Activated CD4-positive, alpha-beta T cell treated with anti-CD3 and anti-CD28 coated beads, Interleukin-2, Interleukin-4, amounts not matched to agents 100 ng/mL and 50 ng/mL, durations not matched to agents 16 hours and 8 hours (primary cell): ENCODE data around the gene NACC2.

ENCODE experiments used
- DNase-seq: peaks from one replicate; pipeline ENCODE4 v3.0.0-alpha.2; 2020; ENCODE audit warnings: low spot score

NACC2 gene

GRCh38 chr9:136010615-136011361 lies 84.3 kb downstream of the NACC2 start:
- no peak for DNase-seq

GRCh38 chr9:136010176-136010575 lies 84.9 kb downstream of the NACC2 start:
- DNase-seq = no peak

GRCh38 chr9:136009516-136009915 lies 85.6 kb downstream of the NACC2 start:
- DNase-seq = no peak

GRCh38 chr9:136008693-136008997 lies 86.4 kb downstream of the NACC2 start:
- DNase-seq = no peak

GRCh38 chr9:136007934-136008692 lies 87.0 kb downstream of the NACC2 start:
- no peak for DNase-seq

- DNase-seq = no peak
These were observed 87.7 kb downstream of the NACC2 start for GRCh38 chr9:136007276-136007933.

GRCh38 chr9:136006169-136006568 lies 88.9 kb downstream of the NACC2 start:
- no peak for DNase-seq

- no peak for DNase-seq
These were observed 90.4 kb downstream of the NACC2 start for GRCh38 chr9:136004712-136005111.

- no peak for DNase-seq
These were observed 90.9 kb downstream of the NACC2 start for GRCh38 chr9:136004219-136004618.

- no peak for DNase-seq
These were observed 91.5 kb downstream of the NACC2 start for GRCh38 chr9:136003411-136004218.

GRCh38 chr9:136002881-136003280 lies 92.2 kb downstream of the NACC2 start:
- DNase-seq = no peak

GRCh38 chr9:136002215-136002614 lies 92.9 kb downstream of the NACC2 start:
- no peak for DNase-seq

- DNase-seq = no peak
These were observed 93.9 kb downstream of the NACC2 start for GRCh38 chr9:136001231-136001630.

GRCh38 chr9:135998410-135999071 lies 96.5 kb downstream of the NACC2 start:
- no peak for DNase-seq

GRCh38 chr9:135998016-135998380 lies 97.1 kb downstream of the NACC2 start:
- no peak for DNase-seq

GRCh38 chr9:135997090-135998015 lies 97.7 kb downstream of the NACC2 start:
- no peak for DNase-seq

- no peak for DNase-seq
These were observed 99.3 kb downstream of the NACC2 start for GRCh38 chr9:135995816-135996215.

GRCh38 chr9:135994501-135995192 lies 100.4 kb downstream of the NACC2 start:
- DNase-seq = no peak

- no peak for DNase-seq
These were observed 101.2 kb downstream of the NACC2 start for GRCh38 chr9:135993765-135994500.

- DNase-seq = no peak
These were observed 101.7 kb downstream of the NACC2 start for GRCh38 chr9:135993409-135993742.
